SK-N-SH treated with all-trans-retinoic acid at 6 μM for 48 hours (cell line): ENCODE results near the gene SULT6B1.

Source experiments
- ARNTL ChIP-seq: fragments of 450-650 bp; formaldehyde crosslinking; IDR thresholded peaks from 2 replicates; pipeline ENCODE4 v1.5.0; 2020; ENCODE audit warnings: low read depth, mild to moderate bottlenecking, moderate library complexity, borderline replicate concordance
- CSDC2 ChIP-seq: fragments of 250-450 bp; sonication (Bioruptor Pico); IDR thresholded peaks from 2 replicates; pipeline ENCODE4 v1.5.0; 2020; ENCODE audit warnings: mild to moderate bottlenecking, moderate library complexity
- RARB ChIP-seq: fragments of 250-450 bp; sonication (Bioruptor Pico); IDR thresholded peaks from 2 replicates; pipeline ENCODE4 v1.8.0; 2021; ENCODE audit warnings: mild to moderate bottlenecking, moderate library complexity
- SNAI2 ChIP-seq: fragments of 250-450 bp; sonication (Bioruptor Pico); IDR thresholded peaks from 2 replicates; pipeline ENCODE4 v1.5.0; 2020; ENCODE audit warnings: mild to moderate bottlenecking, moderate library complexity
- TCF4 ChIP-seq: fragments of 250-450 bp; sonication (Bioruptor Pico); IDR thresholded peaks from 2 replicates; pipeline ENCODE4 v1.8.0; 2021; ENCODE audit warnings: mild to moderate bottlenecking, moderate library complexity, borderline replicate concordance
- TSHZ2 ChIP-seq: fragments of 250-450 bp; sonication (Bioruptor Pico); IDR thresholded peaks from 2 replicates; pipeline ENCODE4 v1.5.0; 2020; ENCODE audit warnings: mild to moderate bottlenecking, moderate library complexity
- ZFP3 ChIP-seq: fragments of 250-450 bp; sonication (Bioruptor Pico); IDR thresholded peaks from 2 replicates; pipeline ENCODE4 v1.5.0; 2020; ENCODE audit warnings: mild to moderate bottlenecking, moderate library complexity
- ZFP30 ChIP-seq: fragments of 450-650 bp; formaldehyde crosslinking; IDR thresholded peaks from 2 replicates; pipeline ENCODE4 v1.5.0; 2022; ENCODE audit warnings: mild to moderate bottlenecking, moderate library complexity
- ZNF565 ChIP-seq: fragments of 450-650 bp; formaldehyde crosslinking; conservative IDR thresholded peaks from 2 replicates; pipeline ENCODE4 v1.5.0; 2020; ENCODE audit warnings: low read depth, mild to moderate bottlenecking, moderate library complexity
- ZNF70 ChIP-seq: fragments of 450-650 bp; formaldehyde crosslinking; IDR thresholded peaks from 2 replicates; pipeline ENCODE4 v1.5.0; 2020; ENCODE audit warnings: mild to moderate bottlenecking, moderate library complexity
- TF ChIP-seq, protein P1 (sequence below): fragments of 250-450 bp; sonication (Bioruptor Pico); IDR thresholded peaks from 2 replicates; pipeline ENCODE4 v1.8.0; 2020; ENCODE audit warnings: mild to moderate bottlenecking, moderate library complexity, borderline replicate concordance
- TF ChIP-seq, protein P2 (sequence below): fragments of 250-450 bp; sonication (Bioruptor Pico); IDR thresholded peaks from 2 replicates; pipeline ENCODE4 v1.5.1; 2021; ENCODE audit warnings: mild to moderate bottlenecking, moderate library complexity

GRCh38 chr2:37191253-37191652, 2.8 kb upstream of the SULT6B1 start:
- TF ChIP-seq ZFP3 (no peak), CSDC2 (CRISPR knock-in tag) (no peak), ZNF70 (CRISPR knock-in tag) (no peak), TCF4 (CRISPR knock-in tag) (no peak), RARB (CRISPR knock-in tag) (no peak), ZFP30 (no peak), TSHZ2 (CRISPR knock-in tag) (no peak), ARNTL (no peak), SNAI2 (CRISPR knock-in tag) (no peak), ZNF565 (CRISPR knock-in tag) (no peak)
- TF ChIP-seq, protein P1, sequence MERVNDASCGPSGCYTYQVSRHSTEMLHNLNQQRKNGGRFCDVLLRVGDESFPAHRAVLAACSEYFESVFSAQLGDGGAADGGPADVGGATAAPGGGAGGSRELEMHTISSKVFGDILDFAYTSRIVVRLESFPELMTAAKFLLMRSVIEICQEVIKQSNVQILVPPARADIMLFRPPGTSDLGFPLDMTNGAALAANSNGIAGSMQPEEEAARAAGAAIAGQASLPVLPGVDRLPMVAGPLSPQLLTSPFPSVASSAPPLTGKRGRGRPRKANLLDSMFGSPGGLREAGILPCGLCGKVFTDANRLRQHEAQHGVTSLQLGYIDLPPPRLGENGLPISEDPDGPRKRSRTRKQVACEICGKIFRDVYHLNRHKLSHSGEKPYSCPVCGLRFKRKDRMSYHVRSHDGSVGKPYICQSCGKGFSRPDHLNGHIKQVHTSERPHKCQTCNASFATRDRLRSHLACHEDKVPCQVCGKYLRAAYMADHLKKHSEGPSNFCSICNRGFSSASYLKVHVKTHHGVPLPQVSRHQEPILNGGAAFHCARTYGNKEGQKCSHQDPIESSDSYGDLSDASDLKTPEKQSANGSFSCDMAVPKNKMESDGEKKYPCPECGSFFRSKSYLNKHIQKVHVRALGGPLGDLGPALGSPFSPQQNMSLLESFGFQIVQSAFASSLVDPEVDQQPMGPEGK (CRISPR knock-in tag) = no peak
- TF ChIP-seq, protein P2, sequence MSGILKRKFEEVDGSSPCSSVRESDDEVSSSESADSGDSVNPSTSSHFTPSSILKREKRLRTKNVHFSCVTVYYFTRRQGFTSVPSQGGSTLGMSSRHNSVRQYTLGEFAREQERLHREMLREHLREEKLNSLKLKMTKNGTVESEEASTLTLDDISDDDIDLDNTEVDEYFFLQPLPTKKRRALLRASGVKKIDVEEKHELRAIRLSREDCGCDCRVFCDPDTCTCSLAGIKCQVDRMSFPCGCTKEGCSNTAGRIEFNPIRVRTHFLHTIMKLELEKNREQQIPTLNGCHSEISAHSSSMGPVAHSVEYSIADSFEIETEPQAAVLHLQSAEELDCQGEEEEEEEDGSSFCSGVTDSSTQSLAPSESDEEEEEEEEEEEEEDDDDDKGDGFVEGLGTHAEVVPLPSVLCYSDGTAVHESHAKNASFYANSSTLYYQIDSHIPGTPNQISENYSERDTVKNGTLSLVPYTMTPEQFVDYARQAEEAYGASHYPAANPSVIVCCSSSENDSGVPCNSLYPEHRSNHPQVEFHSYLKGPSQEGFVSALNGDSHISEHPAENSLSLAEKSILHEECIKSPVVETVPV (CRISPR knock-in tag) = no peak
